Measurements from ENCODE around the gene EHD1.

GRCh38 chr11:64923944-64924909 is 45.8 kb upstream of the EHD1 start, which contains the start of gene PPP2R5B:
- TF ChIP-seq CTCF (IDR thresholded peaks at IDR 0.05): no peak
- TF ChIP-seq EZH2 (IDR thresholded peaks at IDR 0.05): no peak

Measured in neural progenitor cell (in vitro differentiated cells).